PC-3 (cell line): Measurements from ENCODE around the gene NACC2. TPM values are rescaled to one million over a fixed set of nuclear protein-coding genes. Genes with fewer than 3 reads are reported as not detected.

Source experiments
- ATAC-seq: fragments of 200-7000 bp; cut with Tn5 transposase; 2 replicates; pipeline ENCODE4 v1.9.1; 2020; ENCODE audit warnings: mild to moderate bottlenecking, moderate library complexity
- BruUV-seq: library from RNA; stranded (reverse); fragments of 400-500 nt; replicated peaks from 2 replicates; lab custom pipeline; 2021; lab: Mats Ljungman, UMichigan
- CTCF ChIA-PET: fragments of 300-600 bp; sonication (Branson Sonifier 250); formaldehyde crosslinking; loops from one replicate; lab custom pipeline; 2022; ENCODE audit warnings: antibody characterized with exemption; lab: Charles Lee
- POLR2A ChIA-PET: fragments of 300-600 bp; sonication (Branson Sonifier 250); formaldehyde crosslinking; loops from one replicate; lab custom pipeline; 2022; ENCODE audit warnings: antibody characterized with exemption; ENCODE audit not compliant: unreplicated experiment; lab: Charles Lee
- DNase-seq: peaks from one replicate; pipeline ENCODE4 v3.0.0-alpha.2; 2015
- H2AFZ ChIP-seq: fragments of 300-600 bp; sonication (generic); 2 replicates; pipeline ENCODE4 v1.6.0; 2016; ENCODE audit warnings: antibody characterized with exemption, low read length
- H3F3A ChIP-seq: fragments of 300-600 bp; sonication (generic); one replicate; pipeline ENCODE4 v1.6.0; 2017; ENCODE audit warnings: antibody characterized with exemption, low read length, control low read depth, mild to moderate bottlenecking; ENCODE audit not compliant: unreplicated experiment
- H3K27ac ChIP-seq: fragments of 300-600 bp; sonication (generic); 2 replicates; pipeline ENCODE4 v1.5.1; 2016; ENCODE audit warnings: mild to moderate bottlenecking, low read length
- H3K27me3 ChIP-seq: fragments of 300-600 bp; sonication (generic); 2 replicates; pipeline ENCODE4 v1.6.1; 2016; ENCODE audit warnings: low read length, mixed read lengths
- H3K36me3 ChIP-seq: fragments of 300-600 bp; sonication (generic); 2 replicates; pipeline ENCODE4 v1.6.1; 2016; ENCODE audit warnings: low read depth, mixed run types, low read length, mixed read lengths
- H3K4me1 ChIP-seq: fragments of 300-600 bp; sonication (generic); 2 replicates; pipeline ENCODE4 v1.5.1; 2016; ENCODE audit warnings: low read length; ENCODE audit not compliant: insufficient read depth
- H3K4me2 ChIP-seq: fragments of 300-600 bp; sonication (generic); 2 replicates; pipeline ENCODE4 v1.6.0; 2016; ENCODE audit warnings: low read length
- H3K4me3 ChIP-seq: fragments of 300-600 bp; sonication (generic); 2 replicates; pipeline ENCODE4 v1.5.1; 2016; ENCODE audit warnings: mild to moderate bottlenecking, low read length, mixed read lengths
- H3K79me2 ChIP-seq: fragments of 300-600 bp; sonication (generic); 2 replicates; pipeline ENCODE4 v1.6.1; 2017; ENCODE audit warnings: low read length, mixed read lengths
- H3K9ac ChIP-seq: fragments of 300-600 bp; sonication (generic); 2 replicates; pipeline ENCODE4 v1.6.0; 2016; ENCODE audit warnings: mild to moderate bottlenecking, low read length
- H3K9me2 ChIP-seq: fragments of 300-600 bp; sonication (generic); replicated peaks from 2 replicates; pipeline ENCODE4 v1.6.1; 2016; ENCODE audit warnings: mixed run types, low read length, mixed read lengths
- H3K9me3 ChIP-seq: fragments of 300-600 bp; sonication (generic); 2 replicates; pipeline ENCODE4 v1.6.1; 2016; ENCODE audit warnings: low read length, mixed read lengths
- H4K20me1 ChIP-seq: fragments of 300-600 bp; sonication (generic); 2 replicates; pipeline ENCODE4 v1.6.1; 2016; ENCODE audit warnings: low read length, mixed read lengths
- CTCF ChIP-seq: fragments of 300-600 bp; sonication (generic); conservative IDR thresholded peaks from 2 replicates; pipeline ENCODE4 v1.5.1; 2017; ENCODE audit warnings: antibody characterized with exemption, low read depth, mild to moderate bottlenecking, low read length
- EZH2 ChIP-seq: fragments of 300-600 bp; sonication (generic); IDR thresholded peaks from one replicate; pipeline ENCODE4 v1.6.1; 2017; ENCODE audit warnings: antibody characterized with exemption, mild to moderate bottlenecking, low read length; ENCODE audit not compliant: unreplicated experiment
- EZH2phosphoT487 ChIP-seq: fragments of 300-600 bp; sonication (generic); IDR thresholded peaks from 2 replicates; pipeline ENCODE4 v1.6.1; 2018; ENCODE audit warnings: mild to moderate bottlenecking, antibody characterized with exemption, low read length, borderline replicate concordance
- intact Hi-C: fragments of 100-400 bp; cut with micrococcal nuclease; formaldehyde crosslinking; loops from 2 replicates; pipeline ENCODE4 v1.9.0; 2023
- total RNA-seq: library from RNA; depleted of rRNA; stranded (reverse); fragments of >200 nt; gene quantifications from 2 replicates; pipeline ENCODE4 v1.2.3, GENCODE V29; 2014

NACC2 gene
- total RNA-seq, 1 experiment from 2014 or later, result 12.3 TPM

DNA sequence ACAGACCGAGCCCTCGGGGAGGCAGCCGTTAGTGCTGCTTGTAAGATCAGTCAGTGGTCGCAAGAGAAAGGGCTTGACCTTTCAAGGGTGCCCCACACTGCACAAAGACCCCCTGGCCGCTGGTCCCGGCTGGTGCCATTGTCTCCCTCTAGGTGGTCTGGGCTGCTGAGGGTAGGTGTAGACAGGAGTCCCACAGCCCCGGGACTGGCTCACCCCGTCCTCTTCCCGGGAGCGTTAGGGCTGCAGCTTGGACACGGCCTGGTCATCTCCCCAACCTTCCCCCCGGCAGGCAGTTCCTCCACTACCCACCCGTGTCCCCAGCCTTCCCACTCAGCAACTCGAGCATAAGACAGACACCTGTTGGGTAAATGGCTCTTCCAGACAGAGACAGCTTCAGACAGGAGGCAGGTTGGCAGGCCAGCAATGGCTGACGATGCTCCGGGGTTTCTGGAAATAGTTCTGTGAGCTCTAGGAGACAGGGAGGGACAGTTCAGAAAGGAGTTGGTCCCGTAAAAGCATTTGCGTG lies 38.9 kb upstream of the NACC2 start:
- Histone ChIP-seq H3K4me1 (no peaks in the 10 kb centered on the region), H3F3A (no peaks in the 10 kb centered on the region), H3K27ac (no peak overlapping the region), H2AFZ (no peak overlapping the region), H3K9ac (no peak overlapping the region), H4K20me1 (no peaks in the 10 kb centered on the region), H3K36me3 (no peaks in the 10 kb centered on the region), H3K4me3 (no peak overlapping the region), H3K9me2 (no peaks in the 10 kb centered on the region), H3K4me2 (no peak overlapping the region), H3K9me3 (no peaks in the 10 kb centered on the region), H3K27me3 (no peaks in the 10 kb centered on the region; the same call in 1 of the 2 replicates), H3K79me2 (no peaks in the 10 kb centered on the region)
- DNase-seq, result no peak
- intact Hi-C loops, result no loop called here
- no TSS peak for BruUV-seq
- CTCF ChIA-PET, result no interaction called here
- TF ChIP-seq EZH2phosphoT487 (no peak), CTCF (no peak), EZH2 (no peak)
- no peak for ATAC-seq
- POLR2A ChIA-PET, result no interaction called here

GRCh38 chr9:136133191-136133958 lies 38.3 kb upstream of the NACC2 start:
- no peak overlapping the region for H3K9ac ChIP-seq
- H2AFZ ChIP-seq, result no peak overlapping the region
- no peaks in the 10 kb centered on the region for H3K4me1 ChIP-seq
- no peak for DNase-seq
- CTCF ChIA-PET, result no interaction called here
- TF ChIP-seq EZH2 (no peak), CTCF (peak; percentile 44)
- ATAC-seq, result peak; percentile 42; the same call in 1 of the 2 replicates
- intact Hi-C loops, result no loop called here
- peak overlapping the region; percentile 26; the same call in 1 of the 2 replicates for H3K4me2 ChIP-seq
- H3K79me2 ChIP-seq, result no peaks in the 10 kb centered on the region
- H3K9me3 ChIP-seq, result no peaks in the 10 kb centered on the region
- no TSS peak for BruUV-seq
- H3K27ac ChIP-seq, result no peak overlapping the region
- no peaks in the 10 kb centered on the region; the same call in 1 of the 2 replicates for H3K27me3 ChIP-seq
- POLR2A ChIA-PET, result no interaction called here
- H3K9me2 ChIP-seq, result no peaks in the 10 kb centered on the region
- H4K20me1 ChIP-seq, result no peaks in the 10 kb centered on the region
- H3K36me3 ChIP-seq, result no peaks in the 10 kb centered on the region
- no peaks in the 10 kb centered on the region for H3F3A ChIP-seq
- H3K4me3 ChIP-seq, result peak overlapping the region; percentile 27; the same call in 1 of the 2 replicates

- Histone ChIP-seq H3K4me2 (no peak overlapping the region), H3K9ac (no peak overlapping the region), H3K27ac (no peak overlapping the region), H3K4me1 (no peaks in the 10 kb centered on the region), H3K4me3 (no peak overlapping the region), H3K36me3 (no peaks in the 10 kb centered on the region), H3K79me2 (no peaks in the 10 kb centered on the region), H3F3A (no peaks in the 10 kb centered on the region), H3K27me3 (no peaks in the 10 kb centered on the region; the same call in 1 of the 2 replicates), H3K9me3 (no peaks in the 10 kb centered on the region), H2AFZ (no peak overlapping the region), H3K9me2 (no peaks in the 10 kb centered on the region), H4K20me1 (no peaks in the 10 kb centered on the region)
- intact Hi-C loops, result no loop called here
- ATAC-seq (no peak), DNase-seq (no peak)
- TF ChIP-seq CTCF (no peak), EZH2 (no peak), EZH2phosphoT487 (no peak)
- BruUV-seq, result no TSS peak
- ChIA-PET CTCF (no interaction called here), POLR2A (no interaction called here)
Observed at GRCh38 chr9:136132512-136133050, 37.5 kb upstream of the NACC2 start.
